HG03175 (cell line): Measurements from ENCODE around the gene BTF3.
"Not testable (repeated sequence)": the region's sequence is repeated elsewhere in the genome, so short reads cannot be mapped to it uniquely, and the experiment has no call there.

Experiments
- ATAC-seq: cut with Tn5 transposase; IDR thresholded peaks from one replicate; pipeline ENCODE4 v1.9.1; 2021; ENCODE audit warnings: mild to moderate bottlenecking, moderate library complexity; ENCODE audit not compliant: unreplicated experiment

BTF3 gene

GRCh38 chr5:73498057-73498992 lies at the start of gene BTF3:
BTF3 (plus strand) TSS chr5:73498442; CDS start chr5:73498668, 226 bp downstream.
- ATAC-seq, result peak; percentile 97

- ATAC-seq, result peak; percentile 42
Measured at GRCh38 chr5:73448463-73449136, 49.6 kb upstream of the BTF3 start, which contains the start of gene FOXD1. FOXD1 (minus strand) TSS chr5:73448777; CDS start chr5:73448362, 415 bp downstream.

GRCh38 chr5:73450137-73450536 lies 48.1 kb upstream of the BTF3 start:
- no peak for ATAC-seq

- ATAC-seq, result no peak
Measured at GRCh38 chr5:73450672-73451223, 47.5 kb upstream of the BTF3 start.

- ATAC-seq, result no peak
Measured at GRCh38 chr5:73451224-73452130, 46.8 kb upstream of the BTF3 start.

- no peak for ATAC-seq
Measured at GRCh38 chr5:73452215-73452614, 46.0 kb upstream of the BTF3 start.

GRCh38 chr5:73454379-73455036 lies 43.7 kb upstream of the BTF3 start:
- peak; percentile 63 for ATAC-seq

GRCh38 chr5:73456462-73456861 lies 41.8 kb upstream of the BTF3 start:
- ATAC-seq, result not testable (repeated sequence)

GRCh38 chr5:73459366-73459765 lies 38.9 kb upstream of the BTF3 start:
- no peak for ATAC-seq

- no peak for ATAC-seq
Measured at GRCh38 chr5:73460133-73460532, 38.1 kb upstream of the BTF3 start.

GRCh38 chr5:73464016-73464745 lies 34.1 kb upstream of the BTF3 start:
- no peak for ATAC-seq

- not testable (repeated sequence) for ATAC-seq
Measured at GRCh38 chr5:73468638-73469037, 29.6 kb upstream of the BTF3 start.

- ATAC-seq, result no peak
Measured at GRCh38 chr5:73469878-73470277, 28.4 kb upstream of the BTF3 start.

- no peak for ATAC-seq
Measured at GRCh38 chr5:73471654-73472053, 26.6 kb upstream of the BTF3 start.

- no peak for ATAC-seq
Measured at GRCh38 chr5:73472116-73472515, 26.1 kb upstream of the BTF3 start.

- no peak for ATAC-seq
Measured at GRCh38 chr5:73480500-73480899, 17.7 kb upstream of the BTF3 start.

- ATAC-seq, result no peak
Measured at GRCh38 chr5:73482383-73483136, 15.7 kb upstream of the BTF3 start.

GRCh38 chr5:73483676-73484075 lies 14.6 kb upstream of the BTF3 start:
- ATAC-seq, result no peak

- no peak for ATAC-seq
Measured at GRCh38 chr5:73484511-73484910, 13.7 kb upstream of the BTF3 start.
